GM23338 (cell line): Measurements from ENCODE around the gene CATSPER3. TPM values are rescaled to one million over a fixed set of nuclear protein-coding genes. Genes with fewer than 3 reads are reported as not detected.

ENCODE experiments used
- ATAC-seq: fragments of 200-7000 bp; cut with Tn5 transposase; 3 replicates; pipeline ENCODE4 v1.9.1; 2020
- DNase-seq: peaks from one replicate; pipeline ENCODE4 v3.0.0-alpha.2; 2015; ENCODE audit warnings: low spot score
- H2AFZ ChIP-seq: fragments of 200-600 bp; sonication (generic); 2 replicates; pipeline ENCODE4 v1.8.0; 2016; ENCODE audit warnings: antibody characterized with exemption, mild to moderate bottlenecking, moderate library complexity
- H3F3A ChIP-seq: fragments of 200-600 bp; sonication (generic); replicated peaks from 2 replicates; pipeline ENCODE4 v1.8.0; 2017; ENCODE audit warnings: antibody characterized with exemption, mixed run types, low read depth
- H3K27ac ChIP-seq: fragments of 200-600 bp; sonication (generic); 2 replicates; pipeline ENCODE4 v1.6.1; 2016; ENCODE audit warnings: low read depth
- H3K27me3 ChIP-seq: fragments of 200-600 bp; sonication (generic); 2 replicates; pipeline ENCODE4 v1.8.0; 2016; ENCODE audit warnings: mild to moderate bottlenecking, mixed run types, moderate library complexity; ENCODE audit not compliant: insufficient read depth
- H3K36me3 ChIP-seq: fragments of 200-600 bp; sonication (generic); 2 replicates; pipeline ENCODE4 v1.8.0; 2016; ENCODE audit warnings: mild to moderate bottlenecking; ENCODE audit not compliant: insufficient read depth
- H3K4me1 ChIP-seq: fragments of 200-600 bp; sonication (generic); 2 replicates; pipeline ENCODE4 v1.8.0; 2016; ENCODE audit warnings: mild to moderate bottlenecking, moderate library complexity; ENCODE audit not compliant: insufficient read depth
- H3K4me2 ChIP-seq: fragments of 200-600 bp; sonication (generic); 2 replicates; pipeline ENCODE4 v1.7.1; 2017; ENCODE audit warnings: mixed run types
- H3K4me3 ChIP-seq: fragments of 200-600 bp; sonication (generic); 2 replicates; pipeline ENCODE4 v1.6.1; 2016; ENCODE audit warnings: mixed run types
- H3K79me2 ChIP-seq: fragments of 200-600 bp; sonication (generic); replicated peaks from 2 replicates; pipeline ENCODE4 v1.8.0; 2017; ENCODE audit warnings: mild to moderate bottlenecking; ENCODE audit not compliant: insufficient read depth
- H3K9me2 ChIP-seq: fragments of 200-600 bp; sonication (generic); 2 replicates; pipeline ENCODE4 v1.8.0; 2017; ENCODE audit not compliant: insufficient read depth
- H4K20me1 ChIP-seq: fragments of 200-600 bp; sonication (generic); replicated peaks from 2 replicates; pipeline ENCODE4 v1.8.0; 2017; ENCODE audit warnings: mild to moderate bottlenecking; ENCODE audit not compliant: insufficient read depth
- H3K27ac Mint-ChIP-seq: 2 replicates; pipeline ENCODE4 v1.8.0; 2020; ENCODE audit warnings: inconsistent platforms, mild to moderate bottlenecking, moderate library complexity, mixed read lengths
- H3K27me3 Mint-ChIP-seq: 3 replicates; pipeline ENCODE4 v1.8.0; 2022; ENCODE audit warnings: low read depth, mild to moderate bottlenecking, moderate library complexity, mixed read lengths, inconsistent platforms; ENCODE audit not compliant: insufficient read depth, poor library complexity
- H3K36me3 Mint-ChIP-seq: 3 replicates; pipeline ENCODE4 v1.8.0; 2021; ENCODE audit warnings: low read depth, mild to moderate bottlenecking, inconsistent platforms, moderate library complexity, mixed read lengths
- H3K4me1 Mint-ChIP-seq: 3 replicates; pipeline ENCODE4 v1.8.0; 2020; ENCODE audit warnings: mild to moderate bottlenecking, inconsistent platforms, mixed read lengths
- H3K4me3 Mint-ChIP-seq: 3 replicates; pipeline ENCODE4 v1.8.0; 2021; ENCODE audit warnings: moderate library complexity, mild to moderate bottlenecking, inconsistent platforms, mixed read lengths
- H3K9me3 Mint-ChIP-seq: 3 replicates; pipeline ENCODE4 v1.8.0; 2020; ENCODE audit warnings: moderate library complexity, mild to moderate bottlenecking, inconsistent platforms, mixed read lengths
- CREB1 ChIP-seq: fragments of 250-450 bp; sonication (Bioruptor Pico); IDR thresholded peaks from 2 replicates; pipeline ENCODE4 v1.5.0; 2020; ENCODE audit warnings: low read depth, mild to moderate bottlenecking, moderate library complexity
- EZH2 ChIP-seq: fragments of 200-600 bp; sonication (generic); IDR thresholded peaks from one replicate; pipeline ENCODE4 v1.8.0; 2017; ENCODE audit warnings: antibody characterized with exemption, mild to moderate bottlenecking, low read depth; ENCODE audit not compliant: unreplicated experiment
- EZH2phosphoT487 ChIP-seq: fragments of 200-600 bp; sonication (generic); IDR thresholded peaks from one replicate; pipeline ENCODE4 v1.8.1; 2018; ENCODE audit warnings: antibody characterized with exemption; ENCODE audit not compliant: unreplicated experiment
- JUNB ChIP-seq: IDR thresholded peaks from one replicate; pipeline ENCODE4 v1.6.1; 2016; ENCODE audit warnings: antibody characterized with exemption; ENCODE audit not compliant: unreplicated experiment
- NANOG ChIP-seq: IDR thresholded peaks from 2 replicates; pipeline ENCODE4 v1.6.1; 2016; ENCODE audit warnings: antibody characterized with exemption, borderline replicate concordance
- POLR2AphosphoS5 ChIP-seq: IDR thresholded peaks from 2 replicates; pipeline ENCODE4 v1.6.1; 2016; ENCODE audit warnings: antibody characterized with exemption, low read depth
- STAT1 ChIP-seq: IDR thresholded peaks from one replicate; pipeline ENCODE4 v1.6.1; 2016; ENCODE audit warnings: antibody characterized with exemption; ENCODE audit not compliant: unreplicated experiment
- ZNF114 ChIP-seq: fragments of 250-450 bp; sonication (Bioruptor Pico); IDR thresholded peaks from 2 replicates; pipeline ENCODE4 v1.5.0; 2020; ENCODE audit warnings: mild to moderate bottlenecking, moderate library complexity
- ZNF331 ChIP-seq: fragments of 250-450 bp; sonication (Bioruptor Pico); IDR thresholded peaks from 2 replicates; pipeline ENCODE4 v1.5.0; 2020; ENCODE audit warnings: low read depth, mild to moderate bottlenecking, moderate library complexity
- polyA plus RNA-seq: library from polyadenylated mRNA; unstranded; fragments of >200 nt; fragmentation: Nextera tagmentation; extraction: Ambion mirVana; gene quantifications from 2 replicates; pipeline ENCODE4 v1.2.1, GENCODE V29; 2016
- total RNA-seq: library from RNA; depleted of rRNA; stranded (reverse); fragments of >200 nt; shearing (Covaris generic); gene quantifications from 2 replicates; pipeline ENCODE4 v1.2.3, GENCODE V29; 2014
- TF ChIP-seq, protein P1 (sequence below): IDR thresholded peaks from 2 replicates; pipeline ENCODE4 v1.6.1; 2016; ENCODE audit warnings: antibody characterized with exemption
- TF ChIP-seq, protein P2 (sequence below), 2 experiments: fragments of 200-600 bp in 1 of 2; sonication (generic) in 1 of 2; conservative IDR thresholded peaks; 2 replicates each; pipeline versions ENCODE4 v1.5.1 to v1.6.1; 2016 to 2017; ENCODE audit warnings: antibody characterized with exemption in 2 of 2, low read depth in 2 of 2, mild to moderate bottlenecking in 2 of 2, moderate library complexity in 1 of 2
- TF ChIP-seq, protein P3 (sequence below): fragments of 250-450 bp; sonication (Bioruptor Pico); IDR thresholded peaks from 2 replicates; pipeline ENCODE4 v1.5.0; 2020; ENCODE audit warnings: mild to moderate bottlenecking, moderate library complexity
- TF ChIP-seq, protein P4 (sequence below): IDR thresholded peaks from one replicate; pipeline ENCODE4 v1.6.1; 2018; ENCODE audit warnings: antibody characterized with exemption; ENCODE audit not compliant: unreplicated experiment

Gene CATSPER3
- total and polyA plus RNA-seq, 2 experiments from 2014 or later = 0.19 TPM; not detected in 1

DNA sequence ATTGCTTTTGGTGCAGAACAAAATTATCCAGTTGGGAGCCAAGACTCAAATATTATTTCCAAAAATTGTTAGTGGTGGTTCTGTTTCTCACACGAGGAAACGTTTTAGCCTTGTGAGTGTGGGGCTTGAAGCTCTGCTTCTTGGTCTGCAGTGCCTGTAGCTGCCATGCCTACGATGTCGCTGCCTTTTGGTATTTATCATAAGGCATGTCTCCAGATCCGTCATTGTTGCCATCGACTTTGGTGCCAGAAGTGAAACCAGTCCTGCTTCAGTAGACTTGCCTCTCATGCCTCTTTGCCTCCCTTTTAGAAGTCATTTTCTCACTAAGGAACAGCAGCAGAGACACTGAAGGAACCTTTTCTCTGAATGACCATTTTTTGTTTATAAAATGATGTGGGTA, 29.7 kb upstream of the CATSPER3 start:
- no peaks in the 10 kb centered on the region for H3K4me1 ChIP-seq
- H3K27me3 ChIP-seq = no peaks in the 10 kb centered on the region
- no peaks in the 10 kb centered on the region for H3K79me2 ChIP-seq
- no peak overlapping the region for H3K27ac Mint-ChIP-seq
- H3K4me1 Mint-ChIP-seq = peaks cover 4% of the 10 kb centered on the region; the same call in 2 of the 3 replicates
- no peak overlapping the region for H3K4me3 ChIP-seq
- no peak overlapping the region for H3K4me2 ChIP-seq
- no peaks in the 10 kb centered on the region for H3K9me3 Mint-ChIP-seq
- H3K9me2 ChIP-seq = no peaks in the 10 kb centered on the region
- ATAC-seq (no peak), DNase-seq (no peak)
- H4K20me1 ChIP-seq = no peaks in the 10 kb centered on the region
- no peaks in the 10 kb centered on the region for H3F3A ChIP-seq
- no peak overlapping the region for H3K4me3 Mint-ChIP-seq
- H2AFZ ChIP-seq = no peak overlapping the region
- H3K27me3 Mint-ChIP-seq = no peaks in the 10 kb centered on the region
- H3K36me3 Mint-ChIP-seq = peaks cover 10% of the 10 kb centered on the region; the same call in 2 of the 3 replicates
- TF ChIP-seq, protein P1, sequence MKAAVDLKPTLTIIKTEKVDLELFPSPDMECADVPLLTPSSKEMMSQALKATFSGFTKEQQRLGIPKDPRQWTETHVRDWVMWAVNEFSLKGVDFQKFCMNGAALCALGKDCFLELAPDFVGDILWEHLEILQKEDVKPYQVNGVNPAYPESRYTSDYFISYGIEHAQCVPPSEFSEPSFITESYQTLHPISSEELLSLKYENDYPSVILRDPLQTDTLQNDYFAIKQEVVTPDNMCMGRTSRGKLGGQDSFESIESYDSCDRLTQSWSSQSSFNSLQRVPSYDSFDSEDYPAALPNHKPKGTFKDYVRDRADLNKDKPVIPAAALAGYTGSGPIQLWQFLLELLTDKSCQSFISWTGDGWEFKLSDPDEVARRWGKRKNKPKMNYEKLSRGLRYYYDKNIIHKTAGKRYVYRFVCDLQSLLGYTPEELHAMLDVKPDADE = no peak
- TF ChIP-seq STAT1 (no peak), NANOG (no peak), EZH2 (no peak), EZH2phosphoT487 (no peak), JUNB (no peak), CREB1 (CRISPR knock-in tag) (no peak), POLR2AphosphoS5 (no peak), ZNF114 (CRISPR knock-in tag) (no peak), ZNF331 (CRISPR knock-in tag) (no peak)
- TF ChIP-seq, protein P2, sequence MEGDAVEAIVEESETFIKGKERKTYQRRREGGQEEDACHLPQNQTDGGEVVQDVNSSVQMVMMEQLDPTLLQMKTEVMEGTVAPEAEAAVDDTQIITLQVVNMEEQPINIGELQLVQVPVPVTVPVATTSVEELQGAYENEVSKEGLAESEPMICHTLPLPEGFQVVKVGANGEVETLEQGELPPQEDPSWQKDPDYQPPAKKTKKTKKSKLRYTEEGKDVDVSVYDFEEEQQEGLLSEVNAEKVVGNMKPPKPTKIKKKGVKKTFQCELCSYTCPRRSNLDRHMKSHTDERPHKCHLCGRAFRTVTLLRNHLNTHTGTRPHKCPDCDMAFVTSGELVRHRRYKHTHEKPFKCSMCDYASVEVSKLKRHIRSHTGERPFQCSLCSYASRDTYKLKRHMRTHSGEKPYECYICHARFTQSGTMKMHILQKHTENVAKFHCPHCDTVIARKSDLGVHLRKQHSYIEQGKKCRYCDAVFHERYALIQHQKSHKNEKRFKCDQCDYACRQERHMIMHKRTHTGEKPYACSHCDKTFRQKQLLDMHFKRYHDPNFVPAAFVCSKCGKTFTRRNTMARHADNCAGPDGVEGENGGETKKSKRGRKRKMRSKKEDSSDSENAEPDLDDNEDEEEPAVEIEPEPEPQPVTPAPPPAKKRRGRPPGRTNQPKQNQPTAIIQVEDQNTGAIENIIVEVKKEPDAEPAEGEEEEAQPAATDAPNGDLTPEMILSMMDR (conservative IDR thresholded peaks at IDR 0.05; ENCODE audit: low read depth in 2 of 2) = no peak
- TF ChIP-seq, protein P3, sequence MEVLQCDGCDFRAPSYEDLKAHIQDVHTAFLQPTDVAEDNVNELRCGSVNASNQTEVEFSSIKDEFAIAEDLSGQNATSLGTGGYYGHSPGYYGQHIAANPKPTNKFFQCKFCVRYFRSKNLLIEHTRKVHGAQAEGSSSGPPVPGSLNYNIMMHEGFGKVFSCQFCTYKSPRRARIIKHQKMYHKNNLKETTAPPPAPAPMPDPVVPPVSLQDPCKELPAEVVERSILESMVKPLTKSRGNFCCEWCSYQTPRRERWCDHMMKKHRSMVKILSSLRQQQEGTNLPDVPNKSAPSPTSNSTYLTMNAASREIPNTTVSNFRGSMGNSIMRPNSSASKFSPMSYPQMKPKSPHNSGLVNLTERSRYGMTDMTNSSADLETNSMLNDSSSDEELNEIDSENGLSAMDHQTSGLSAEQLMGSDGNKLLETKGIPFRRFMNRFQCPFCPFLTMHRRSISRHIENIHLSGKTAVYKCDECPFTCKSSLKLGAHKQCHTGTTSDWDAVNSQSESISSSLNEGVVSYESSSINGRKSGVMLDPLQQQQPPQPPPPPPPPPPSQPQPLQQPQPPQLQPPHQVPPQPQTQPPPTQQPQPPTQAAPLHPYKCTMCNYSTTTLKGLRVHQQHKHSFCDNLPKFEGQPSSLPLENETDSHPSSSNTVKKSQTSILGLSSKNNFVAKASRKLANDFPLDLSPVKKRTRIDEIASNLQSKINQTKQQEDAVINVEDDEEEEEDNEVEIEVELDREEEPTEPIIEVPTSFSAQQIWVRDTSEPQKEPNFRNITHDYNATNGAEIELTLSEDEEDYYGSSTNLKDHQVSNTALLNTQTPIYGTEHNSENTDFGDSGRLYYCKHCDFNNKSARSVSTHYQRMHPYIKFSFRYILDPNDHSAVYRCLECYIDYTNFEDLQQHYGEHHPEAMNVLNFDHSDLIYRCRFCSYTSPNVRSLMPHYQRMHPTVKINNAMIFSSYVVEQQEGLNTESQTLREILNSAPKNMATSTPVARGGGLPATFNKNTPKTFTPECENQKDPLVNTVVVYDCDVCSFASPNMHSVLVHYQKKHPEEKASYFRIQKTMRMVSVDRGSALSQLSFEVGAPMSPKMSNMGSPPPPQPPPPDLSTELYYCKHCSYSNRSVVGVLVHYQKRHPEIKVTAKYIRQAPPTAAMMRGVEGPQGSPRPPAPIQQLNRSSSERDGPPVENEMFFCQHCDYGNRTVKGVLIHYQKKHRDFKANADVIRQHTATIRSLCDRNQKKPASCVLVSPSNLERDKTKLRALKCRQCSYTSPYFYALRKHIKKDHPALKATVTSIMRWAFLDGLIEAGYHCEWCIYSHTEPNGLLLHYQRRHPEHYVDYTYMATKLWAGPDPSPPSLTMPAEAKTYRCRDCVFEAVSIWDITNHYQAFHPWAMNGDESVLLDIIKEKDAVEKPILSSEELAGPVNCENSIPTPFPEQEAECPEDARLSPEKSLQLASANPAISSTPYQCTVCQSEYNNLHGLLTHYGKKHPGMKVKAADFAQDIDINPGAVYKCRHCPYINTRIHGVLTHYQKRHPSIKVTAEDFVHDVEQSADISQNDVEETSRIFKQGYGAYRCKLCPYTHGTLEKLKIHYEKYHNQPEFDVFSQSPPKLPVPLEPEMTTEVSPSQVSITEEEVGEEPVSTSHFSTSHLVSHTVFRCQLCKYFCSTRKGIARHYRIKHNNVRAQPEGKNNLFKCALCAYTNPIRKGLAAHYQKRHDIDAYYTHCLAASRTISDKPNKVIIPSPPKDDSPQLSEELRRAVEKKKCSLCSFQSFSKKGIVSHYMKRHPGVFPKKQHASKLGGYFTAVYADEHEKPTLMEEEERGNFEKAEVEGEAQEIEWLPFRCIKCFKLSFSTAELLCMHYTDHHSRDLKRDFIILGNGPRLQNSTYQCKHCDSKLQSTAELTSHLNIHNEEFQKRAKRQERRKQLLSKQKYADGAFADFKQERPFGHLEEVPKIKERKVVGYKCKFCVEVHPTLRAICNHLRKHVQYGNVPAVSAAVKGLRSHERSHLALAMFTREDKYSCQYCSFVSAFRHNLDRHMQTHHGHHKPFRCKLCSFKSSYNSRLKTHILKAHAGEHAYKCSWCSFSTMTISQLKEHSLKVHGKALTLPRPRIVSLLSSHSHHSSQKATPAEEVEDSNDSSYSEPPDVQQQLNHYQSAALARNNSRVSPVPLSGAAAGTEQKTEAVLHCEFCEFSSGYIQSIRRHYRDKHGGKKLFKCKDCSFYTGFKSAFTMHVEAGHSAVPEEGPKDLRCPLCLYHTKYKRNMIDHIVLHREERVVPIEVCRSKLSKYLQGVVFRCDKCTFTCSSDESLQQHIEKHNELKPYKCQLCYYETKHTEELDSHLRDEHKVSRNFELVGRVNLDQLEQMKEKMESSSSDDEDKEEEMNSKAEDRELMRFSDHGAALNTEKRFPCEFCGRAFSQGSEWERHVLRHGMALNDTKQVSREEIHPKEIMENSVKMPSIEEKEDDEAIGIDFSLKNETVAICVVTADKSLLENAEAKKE (CRISPR knock-in tag) = no peak
- TF ChIP-seq, protein P4, sequence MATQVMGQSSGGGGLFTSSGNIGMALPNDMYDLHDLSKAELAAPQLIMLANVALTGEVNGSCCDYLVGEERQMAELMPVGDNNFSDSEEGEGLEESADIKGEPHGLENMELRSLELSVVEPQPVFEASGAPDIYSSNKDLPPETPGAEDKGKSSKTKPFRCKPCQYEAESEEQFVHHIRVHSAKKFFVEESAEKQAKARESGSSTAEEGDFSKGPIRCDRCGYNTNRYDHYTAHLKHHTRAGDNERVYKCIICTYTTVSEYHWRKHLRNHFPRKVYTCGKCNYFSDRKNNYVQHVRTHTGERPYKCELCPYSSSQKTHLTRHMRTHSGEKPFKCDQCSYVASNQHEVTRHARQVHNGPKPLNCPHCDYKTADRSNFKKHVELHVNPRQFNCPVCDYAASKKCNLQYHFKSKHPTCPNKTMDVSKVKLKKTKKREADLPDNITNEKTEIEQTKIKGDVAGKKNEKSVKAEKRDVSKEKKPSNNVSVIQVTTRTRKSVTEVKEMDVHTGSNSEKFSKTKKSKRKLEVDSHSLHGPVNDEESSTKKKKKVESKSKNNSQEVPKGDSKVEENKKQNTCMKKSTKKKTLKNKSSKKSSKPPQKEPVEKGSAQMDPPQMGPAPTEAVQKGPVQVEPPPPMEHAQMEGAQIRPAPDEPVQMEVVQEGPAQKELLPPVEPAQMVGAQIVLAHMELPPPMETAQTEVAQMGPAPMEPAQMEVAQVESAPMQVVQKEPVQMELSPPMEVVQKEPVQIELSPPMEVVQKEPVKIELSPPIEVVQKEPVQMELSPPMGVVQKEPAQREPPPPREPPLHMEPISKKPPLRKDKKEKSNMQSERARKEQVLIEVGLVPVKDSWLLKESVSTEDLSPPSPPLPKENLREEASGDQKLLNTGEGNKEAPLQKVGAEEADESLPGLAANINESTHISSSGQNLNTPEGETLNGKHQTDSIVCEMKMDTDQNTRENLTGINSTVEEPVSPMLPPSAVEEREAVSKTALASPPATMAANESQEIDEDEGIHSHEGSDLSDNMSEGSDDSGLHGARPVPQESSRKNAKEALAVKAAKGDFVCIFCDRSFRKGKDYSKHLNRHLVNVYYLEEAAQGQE = no peak
- no peak overlapping the region for H3K27ac ChIP-seq
- H3K36me3 ChIP-seq = 0 out of 2 replicates have a peak, but pooled peaks cover 3% of the 10 kb centered on the region
